HG03060 (cell line): ENCODE data around the gene NKAIN2.
A peak's percentile ranks its signal among the peaks of the same experiment; 100 is the strongest.

Source experiments
- ATAC-seq: cut with Tn5 transposase; IDR thresholded peaks from one replicate; pipeline ENCODE4 v1.9.1; 2021; ENCODE audit warnings: low read depth, moderate number of reproducible peaks; ENCODE audit not compliant: unreplicated experiment

NKAIN2 gene

DNA sequence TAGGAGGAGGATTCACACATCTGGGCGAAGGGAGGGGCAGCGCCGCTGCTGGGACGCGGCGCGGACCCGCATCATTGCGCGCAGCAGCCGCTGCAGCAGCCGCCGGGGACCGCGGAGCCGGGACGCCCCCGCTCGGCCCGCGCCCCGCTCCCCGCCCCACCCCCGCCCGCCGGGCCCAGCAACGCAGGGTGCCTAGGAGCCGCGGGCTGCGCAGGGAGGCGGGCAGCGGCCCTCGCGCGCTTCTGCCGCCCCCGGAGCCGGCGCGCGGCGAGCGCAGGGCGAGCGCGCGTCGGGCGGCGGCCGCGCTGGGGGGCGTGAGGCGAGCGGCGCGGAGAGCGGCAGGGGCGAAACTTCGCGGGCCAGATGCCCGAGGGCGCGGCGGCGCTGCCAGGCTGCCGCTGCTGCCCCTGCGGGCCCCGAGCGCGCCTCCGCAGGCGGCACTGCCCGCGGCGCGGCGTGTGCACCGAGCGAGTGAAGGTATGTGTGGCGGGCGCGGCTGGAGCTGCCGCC, at the start of gene NKAIN2:
Gene NKAIN2, plus strand, starts transcription at position 362 of the 510 bp plus-strand sequence.
- no peak for ATAC-seq

DNA sequence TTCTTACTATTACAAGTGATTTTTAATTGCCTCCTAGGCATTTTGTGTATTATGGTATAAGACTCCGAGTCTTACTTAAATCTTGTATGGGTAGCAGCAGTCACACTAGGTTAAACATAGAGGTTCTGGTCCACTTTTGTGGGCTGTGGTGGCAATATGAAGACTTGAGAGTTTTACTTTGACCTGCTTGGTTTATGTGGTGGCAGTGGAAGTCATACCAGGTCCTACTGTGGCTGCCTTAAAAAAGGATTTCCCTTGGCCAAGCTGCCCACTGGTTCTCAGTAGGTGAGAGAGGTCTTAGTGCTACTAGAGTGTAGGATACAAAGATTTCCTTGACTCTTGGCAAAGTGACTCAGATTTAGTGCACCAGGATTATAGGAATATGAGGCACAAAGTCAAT, 44.2 kb upstream of the NKAIN2 start:
- no peak for ATAC-seq

DNA sequence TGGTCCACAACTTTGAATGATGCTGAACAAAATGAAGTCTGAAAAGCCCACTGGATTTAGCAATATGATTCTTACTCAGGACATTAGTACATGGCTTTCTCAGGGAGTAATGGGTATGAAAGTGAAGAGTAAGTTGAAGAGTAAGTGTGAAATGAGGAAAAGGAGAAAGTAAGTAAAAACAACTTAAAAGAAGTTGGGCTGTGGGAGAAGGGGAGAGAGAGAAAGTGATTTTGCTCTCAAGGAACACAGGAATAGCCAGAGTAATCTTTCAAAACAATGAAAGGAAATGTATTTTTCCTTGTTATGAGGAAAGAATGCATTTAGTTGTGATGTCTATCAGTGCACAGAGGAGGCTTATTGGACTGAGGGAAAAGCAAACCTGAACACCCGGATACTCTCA, 39.8 kb upstream of the NKAIN2 start:
- no peak for ATAC-seq

DNA sequence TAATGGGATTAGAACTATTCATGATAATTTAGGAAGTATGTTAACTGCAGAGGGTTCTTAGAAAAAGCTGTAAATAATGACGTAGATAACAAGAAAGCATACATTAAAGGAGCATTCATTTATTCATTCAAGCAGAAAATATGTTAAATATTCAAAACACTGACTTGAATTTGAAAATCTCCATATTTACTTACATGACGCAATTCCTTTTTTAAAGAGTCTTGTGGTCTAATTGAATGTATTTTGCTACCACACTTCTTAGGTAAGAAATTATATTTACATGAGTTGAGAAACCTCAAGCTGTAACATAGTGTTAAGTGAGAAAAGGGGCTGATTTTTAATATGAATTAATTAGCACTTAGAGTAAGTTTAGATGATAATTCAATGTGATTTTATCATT, 38.9 kb upstream of the NKAIN2 start:
- ATAC-seq = no peak

DNA sequence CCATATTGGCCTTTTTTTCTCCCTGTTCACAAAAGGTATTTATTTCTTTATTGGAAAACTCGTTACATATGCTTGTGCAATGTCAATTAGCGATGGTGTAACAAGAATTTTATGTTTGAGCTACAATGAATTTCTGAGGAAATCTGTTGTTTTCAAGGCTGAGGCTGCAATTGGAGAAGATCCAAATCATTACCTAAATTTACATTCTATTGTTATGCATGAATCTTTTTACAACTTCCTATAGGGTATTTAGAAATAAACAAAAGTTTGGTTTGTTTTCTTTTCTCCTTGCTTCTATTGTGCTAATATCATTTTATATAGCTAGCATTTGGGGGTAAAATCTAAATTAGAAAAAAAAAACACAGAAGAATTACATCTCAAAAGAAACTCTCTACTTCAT, 34.7 kb upstream of the NKAIN2 start:
- no peak for ATAC-seq

DNA sequence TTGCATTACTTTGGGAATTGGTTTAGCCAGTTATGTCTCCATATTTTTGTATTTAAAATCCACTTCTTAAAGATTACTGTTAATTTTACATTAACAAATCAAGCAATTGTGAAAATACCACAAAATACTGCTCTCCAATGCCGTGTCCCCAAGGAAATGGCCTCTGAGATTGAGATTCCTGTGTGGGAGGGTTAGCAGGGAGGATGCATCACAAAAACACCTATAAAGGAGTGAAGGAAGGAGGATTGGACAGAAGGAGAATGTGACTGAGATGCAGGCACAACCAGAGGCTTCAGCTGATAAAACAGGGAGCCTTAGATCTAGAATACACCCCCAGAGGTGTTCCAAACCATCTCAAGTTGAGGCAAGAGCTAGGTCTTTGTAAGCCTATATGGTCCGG, 34.2 kb upstream of the NKAIN2 start:
- ATAC-seq = no peak

DNA sequence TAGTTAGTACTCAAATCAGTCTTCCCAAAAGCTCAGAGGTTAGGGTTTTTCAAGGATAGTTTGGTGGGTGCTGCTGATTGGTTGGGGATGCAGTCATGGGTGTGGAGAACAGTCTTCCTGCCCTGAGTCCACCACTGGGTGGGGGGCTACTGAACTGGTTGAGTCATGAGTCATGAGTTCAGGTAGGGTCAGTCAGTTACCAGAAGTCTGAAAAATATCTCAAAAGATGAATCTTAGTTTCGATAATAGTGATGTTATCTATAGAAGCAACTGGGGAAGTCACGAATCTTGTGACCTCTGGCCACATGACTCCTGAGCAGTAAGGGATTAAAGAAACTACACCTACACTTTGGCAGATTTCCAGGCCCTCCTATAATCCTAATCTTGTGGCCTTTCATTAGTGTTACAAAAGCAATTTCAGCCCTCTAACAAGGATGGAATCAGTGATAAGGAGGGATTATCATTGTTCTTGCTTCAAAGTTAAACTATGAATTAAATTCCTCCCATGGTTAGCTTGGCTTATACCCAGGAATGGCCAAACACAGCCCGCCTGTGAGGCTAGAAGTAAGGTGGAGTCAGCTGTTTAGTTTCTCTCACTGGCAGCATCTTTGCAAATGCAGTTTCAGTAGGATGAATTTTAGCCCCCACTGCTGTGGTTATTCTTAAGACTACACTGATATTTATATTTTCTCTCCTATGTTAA, 33.3 kb upstream of the NKAIN2 start:
- peak; percentile 48 for ATAC-seq

DNA sequence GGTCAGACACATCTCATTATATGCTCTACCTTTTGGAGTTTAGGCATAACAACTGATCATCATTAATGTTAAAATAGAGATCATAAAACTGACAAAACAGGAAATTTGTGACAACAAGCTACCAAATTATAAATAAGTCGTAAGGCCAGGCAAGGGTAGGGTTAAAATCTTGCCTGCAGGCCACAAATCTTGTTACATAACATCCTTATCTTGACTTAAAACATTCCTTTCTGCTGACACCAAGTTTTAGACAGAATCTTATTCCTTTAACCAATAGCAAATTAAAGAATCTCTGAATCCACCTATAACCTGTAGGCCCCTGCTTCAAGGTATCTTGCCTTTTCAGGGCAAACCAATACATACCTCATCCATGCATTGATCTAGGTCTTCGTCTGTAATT, 32.5 kb upstream of the NKAIN2 start:
- no peak for ATAC-seq

DNA sequence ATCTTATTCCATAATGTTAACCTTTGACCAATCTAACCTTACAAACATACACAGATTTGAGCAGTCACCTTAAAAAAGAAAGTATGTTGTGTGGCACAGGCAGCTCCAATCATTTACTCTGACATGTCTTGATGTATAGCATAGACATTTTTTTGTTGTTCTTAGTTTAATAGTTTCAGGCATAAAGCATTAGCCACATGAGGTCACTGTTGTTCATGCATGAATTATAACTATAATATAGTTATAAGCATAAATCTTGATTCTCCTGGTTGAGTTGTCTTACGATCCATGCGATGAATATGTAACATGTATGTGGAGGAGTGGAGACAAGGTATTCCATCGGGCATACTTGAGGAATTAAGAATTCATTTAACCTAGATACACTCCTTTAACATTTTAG, 26.1 kb upstream of the NKAIN2 start:
- no peak for ATAC-seq

DNA sequence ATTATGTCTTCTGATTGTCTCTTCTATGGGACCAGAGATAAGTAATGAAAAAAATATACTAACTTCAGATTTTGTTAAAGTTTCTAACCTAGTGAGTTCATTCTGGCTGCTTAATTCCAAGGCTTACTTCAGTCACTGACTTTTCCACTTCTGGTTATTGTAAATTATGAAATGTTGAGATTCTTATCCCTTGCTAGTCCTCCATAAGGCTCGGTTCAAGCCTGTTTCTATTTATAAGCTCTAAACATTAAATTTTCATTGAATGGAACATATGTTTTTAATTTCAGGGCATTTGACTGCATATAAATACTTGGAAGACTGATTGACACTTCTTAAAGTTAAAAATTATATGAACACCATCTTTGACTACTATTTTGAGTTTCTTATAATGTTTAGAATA, 23.6 kb upstream of the NKAIN2 start:
- ATAC-seq = no peak

DNA sequence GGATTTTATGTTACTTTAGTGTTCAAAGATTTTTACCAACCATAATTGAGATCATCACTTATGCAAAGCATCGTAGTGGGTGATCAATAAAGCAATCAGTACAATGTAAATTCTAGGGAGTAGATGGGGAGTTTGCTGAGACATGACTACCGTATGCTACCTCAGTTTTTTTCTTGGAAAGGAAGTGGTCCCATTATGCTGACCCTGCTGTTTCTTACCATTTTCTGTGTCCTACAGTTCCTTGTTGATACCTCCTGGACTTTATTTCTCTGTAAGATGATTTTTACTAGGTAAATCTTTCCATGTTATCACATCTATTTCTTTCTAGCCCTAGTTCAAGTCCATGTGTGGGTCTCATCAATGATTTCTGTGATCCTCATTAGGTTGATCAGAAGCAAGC, 19.3 kb upstream of the NKAIN2 start:
- ATAC-seq = no peak

DNA sequence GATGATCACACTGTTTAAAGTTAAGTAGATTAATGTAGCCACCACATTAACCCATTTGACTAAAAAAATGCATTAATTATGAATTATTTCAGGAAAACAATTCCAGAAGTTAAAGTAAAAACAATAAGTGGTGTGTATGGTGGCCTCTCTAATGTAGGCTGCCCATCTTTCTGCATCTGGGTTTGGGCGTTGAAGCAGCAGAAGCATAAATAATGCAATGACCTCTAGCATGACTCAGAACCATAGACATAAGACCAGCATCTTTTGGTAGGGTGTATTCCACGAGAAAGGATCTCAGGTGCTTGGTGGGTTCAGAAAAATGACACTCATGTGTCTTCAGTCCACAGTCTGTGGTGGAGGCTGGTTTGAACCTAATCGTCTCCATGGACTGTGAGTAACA, 18.6 kb upstream of the NKAIN2 start:
- ATAC-seq = no peak

DNA sequence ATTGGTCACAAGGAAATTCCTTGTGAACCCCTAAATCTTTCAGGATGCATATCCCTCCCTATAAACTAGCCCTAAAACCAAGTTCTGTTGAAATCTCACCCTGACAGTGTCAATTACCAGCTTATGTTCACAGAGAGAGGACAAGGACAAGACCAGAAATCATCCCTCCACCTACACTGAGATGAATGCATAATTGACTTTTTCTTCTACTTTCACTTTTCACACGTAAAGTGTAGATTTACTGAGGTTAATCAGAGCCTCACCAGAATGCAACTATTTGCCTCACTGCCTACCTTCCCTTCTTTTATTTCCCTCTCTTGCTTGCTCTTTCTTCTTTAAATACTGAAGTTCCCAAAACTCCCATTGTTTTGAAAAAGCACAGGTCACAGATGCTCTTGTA, 15.3 kb upstream of the NKAIN2 start:
- ATAC-seq = no peak

DNA sequence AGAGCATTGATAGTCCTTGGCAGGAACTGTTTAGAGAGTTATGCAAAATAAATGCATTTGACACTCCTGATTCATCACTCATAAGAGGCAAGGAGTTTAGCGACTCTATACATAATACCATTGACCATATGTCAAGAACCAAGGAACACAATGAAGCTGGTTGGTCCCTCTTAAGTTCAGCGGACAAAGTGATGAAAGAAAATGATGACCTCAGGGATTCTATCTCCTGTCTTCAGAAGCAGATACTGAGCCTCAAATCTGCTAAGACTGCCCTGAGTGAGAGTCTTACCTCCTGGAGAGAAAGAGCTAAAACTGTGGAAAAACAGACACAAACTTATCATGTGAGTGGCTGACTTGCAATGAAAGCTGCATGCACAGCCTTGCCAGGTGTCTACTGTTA, 9.5 kb upstream of the NKAIN2 start:
- no peak for ATAC-seq

DNA sequence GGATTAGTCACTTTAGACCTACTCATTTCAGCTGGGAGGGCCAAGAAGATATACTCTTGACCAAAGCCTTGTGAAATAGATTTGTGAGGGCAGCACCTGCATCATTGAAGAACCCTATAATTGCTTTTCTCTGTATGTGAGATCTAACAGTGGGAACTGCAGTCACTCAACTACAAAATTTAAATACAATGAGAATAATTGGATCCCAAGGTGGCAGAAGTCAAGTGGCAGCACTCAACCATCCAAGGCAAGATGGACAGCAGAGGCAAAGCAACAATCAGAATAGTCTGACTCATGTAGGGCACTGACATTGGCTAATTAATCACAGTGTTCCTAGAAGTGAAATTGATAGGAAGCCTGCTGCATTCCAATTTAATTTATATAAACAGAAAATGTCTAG, 8.9 kb upstream of the NKAIN2 start:
- no peak for ATAC-seq

DNA sequence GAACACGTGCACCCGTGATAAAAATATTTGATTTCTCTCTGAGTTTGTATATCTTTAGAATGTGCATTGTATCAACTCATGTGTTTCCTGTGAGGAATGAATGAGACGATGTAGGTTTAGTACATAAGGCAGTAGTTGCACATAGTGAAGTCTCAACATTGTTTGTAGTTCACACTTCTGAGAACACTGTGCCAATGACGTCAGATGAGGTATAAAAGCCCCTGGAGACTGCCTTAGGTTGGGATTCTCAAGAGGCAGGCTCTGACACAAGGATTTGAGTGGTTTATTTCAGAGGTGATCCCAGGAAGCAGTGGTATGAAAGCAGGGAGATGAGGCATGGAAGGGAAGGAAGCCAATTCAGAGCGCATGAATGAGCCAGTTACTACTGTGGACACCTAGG, 2.6 kb upstream of the NKAIN2 start:
- ATAC-seq = no peak

DNA sequence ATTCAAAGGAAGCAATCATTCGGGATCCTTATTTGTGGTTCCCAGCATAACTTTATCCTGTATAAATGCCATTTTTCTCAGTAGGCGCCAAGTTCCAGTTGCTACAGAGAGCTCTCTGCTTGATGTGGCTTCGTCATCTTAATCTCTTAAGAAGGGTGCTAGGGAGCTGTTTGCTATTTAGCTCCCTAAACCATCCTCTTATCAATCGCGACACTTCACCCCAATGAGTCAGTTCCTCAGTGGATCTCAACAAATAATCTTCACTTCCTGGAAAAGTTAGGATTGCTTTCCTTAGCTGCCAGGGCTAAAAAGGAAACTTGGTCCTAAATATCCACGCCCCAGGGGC, 1.3 kb upstream of the NKAIN2 start:
- ATAC-seq = peak; percentile 7

DNA sequence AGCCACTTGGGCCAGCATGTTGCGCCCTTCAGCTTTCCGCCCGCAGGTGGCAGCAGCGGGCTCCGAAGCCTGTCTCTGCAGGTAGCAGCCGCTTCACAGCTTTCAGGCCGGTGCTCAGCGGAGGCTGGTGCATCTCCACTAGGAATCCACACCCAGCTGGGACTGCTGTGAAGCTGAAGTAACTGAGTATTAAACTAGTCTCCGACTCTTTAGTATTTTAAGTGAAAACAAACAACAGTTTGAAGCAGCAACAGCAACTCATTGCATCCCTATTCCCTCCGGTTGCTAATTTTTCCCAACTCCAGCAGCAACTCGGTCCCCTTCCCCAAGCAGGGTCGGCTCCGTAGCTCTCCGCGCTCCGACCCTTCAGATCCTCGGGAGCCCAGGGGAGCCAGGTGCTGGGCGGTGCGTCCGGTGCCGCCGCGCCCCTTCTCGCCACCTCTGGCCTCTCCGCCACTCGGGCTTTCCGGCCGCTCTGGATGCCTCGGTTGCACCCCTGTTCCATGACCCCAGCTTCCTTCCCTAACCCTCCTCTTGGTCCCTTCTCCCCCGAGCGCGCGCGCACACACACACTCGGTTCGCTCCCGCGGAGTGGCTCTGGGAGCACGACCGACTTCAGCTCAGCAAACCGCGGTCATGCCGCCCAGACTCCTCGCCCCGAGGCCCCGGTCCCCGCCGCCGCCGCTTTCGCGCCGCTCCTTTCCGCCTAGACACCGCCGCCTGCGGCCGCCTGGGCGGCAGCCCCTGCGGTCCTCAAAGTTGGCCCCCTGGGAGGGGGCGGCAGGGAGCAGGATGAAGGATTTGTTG, 765 bp upstream of the NKAIN2 start:
- ATAC-seq = peak; percentile 93

DNA sequence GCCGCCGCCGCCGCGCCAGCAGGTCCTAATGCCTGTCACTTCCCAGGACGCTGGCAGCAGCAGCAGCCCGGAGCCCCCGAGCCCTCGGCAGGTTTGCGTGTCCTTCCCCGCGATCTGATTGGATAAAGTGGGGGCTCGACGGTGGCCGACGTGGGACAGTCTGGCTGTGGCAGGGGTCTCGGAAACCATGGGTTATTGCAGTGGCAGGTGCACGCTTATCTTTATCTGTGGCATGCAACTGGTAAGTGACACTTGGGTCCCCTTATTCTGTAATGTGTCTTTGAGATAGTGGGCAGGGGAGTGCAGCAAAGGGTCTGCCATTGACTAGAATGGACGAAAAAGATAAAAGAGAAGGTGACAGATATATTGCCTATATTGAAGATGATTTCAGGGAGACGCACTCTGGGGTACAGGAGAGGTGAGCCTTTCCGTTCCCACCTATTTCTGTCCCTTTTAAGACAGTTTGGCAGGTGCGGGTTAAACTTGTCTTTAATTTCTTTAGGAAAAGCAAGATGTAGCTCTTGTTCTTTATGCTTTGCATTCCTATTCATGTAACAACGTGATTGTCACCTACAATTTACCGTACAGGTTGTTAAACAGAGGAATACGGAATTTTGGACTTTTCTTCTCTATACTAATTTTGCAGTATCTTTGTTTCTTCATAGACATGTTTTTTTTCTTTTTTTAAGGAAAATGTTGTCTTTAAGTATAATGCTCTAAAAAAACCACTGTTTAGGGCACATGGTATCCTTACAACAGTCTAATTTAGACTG, 535 bp downstream of the NKAIN2 start:
- no peak for ATAC-seq

DNA sequence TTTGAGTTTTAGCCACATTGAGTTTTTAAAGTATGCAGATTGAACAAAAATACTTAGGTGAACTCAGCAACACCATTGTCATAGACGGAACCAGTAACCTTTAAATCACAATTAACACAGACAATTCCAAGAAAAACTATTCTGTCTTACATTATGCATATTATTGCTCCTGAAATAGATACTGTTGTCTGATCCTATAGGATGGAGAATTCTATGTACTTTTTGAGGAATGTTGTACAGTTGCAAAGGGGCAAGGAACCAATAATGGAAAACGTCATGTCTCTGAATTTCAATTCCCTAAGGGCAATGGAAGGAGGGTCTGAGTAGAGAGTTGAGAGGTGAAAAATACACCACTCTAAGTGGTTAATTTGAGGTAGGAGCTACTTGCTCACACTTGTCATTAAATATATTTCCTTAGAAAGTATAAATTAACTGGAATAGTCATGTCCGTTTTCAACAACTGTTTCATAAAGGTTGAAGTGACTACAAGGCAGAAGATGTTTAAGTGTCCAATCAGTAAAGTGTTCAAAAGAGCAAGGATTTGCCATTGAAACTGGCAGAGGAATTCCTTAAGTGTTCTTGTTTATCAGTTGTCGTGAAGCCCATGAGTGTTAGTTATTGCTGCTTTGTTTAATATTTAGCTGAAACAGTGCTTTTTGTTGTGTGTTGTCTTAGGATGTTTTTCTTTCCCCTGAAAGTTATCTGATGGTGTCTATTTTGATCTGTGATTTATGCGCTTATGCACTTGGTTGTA, 1.3 kb downstream of the NKAIN2 start:
- ATAC-seq = no peak

DNA sequence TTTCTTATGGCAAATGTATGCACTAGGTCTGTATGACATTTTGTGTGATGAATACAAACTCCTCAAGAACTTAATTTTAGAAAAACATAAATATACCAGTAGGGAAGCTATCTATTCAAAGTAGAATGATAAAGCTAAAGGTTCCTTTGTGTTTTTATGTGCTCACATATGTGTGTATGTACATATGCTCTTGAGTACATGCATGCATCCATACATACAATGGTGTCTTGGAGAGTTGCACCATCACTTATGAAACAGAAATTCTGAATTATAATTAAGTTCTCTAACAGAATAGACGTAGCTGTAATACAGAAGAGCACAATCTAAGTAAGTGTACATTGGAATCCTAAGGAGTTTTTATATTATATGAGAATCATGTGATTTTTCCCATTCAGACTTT, 2.3 kb downstream of the NKAIN2 start:
- ATAC-seq = no peak
